OCI-LY7 (cell line): ENCODE results near the gene DIS3L. TPM values are rescaled to one million over a fixed set of nuclear protein-coding genes. Genes with fewer than 3 reads are reported as not detected.

ENCODE experiments used
- BruUV-seq: library from RNA; stranded (reverse); fragments of 400-500 nt; replicated peaks from 2 replicates; lab custom pipeline; 2021; lab: Mats Ljungman, UMichigan
- CTCF ChIA-PET: fragments of 300-600 bp; sonication (Branson Sonifier 250); formaldehyde crosslinking; loops from one replicate; lab custom pipeline; 2022; ENCODE audit warnings: antibody characterized with exemption; ENCODE audit not compliant: unreplicated experiment; lab: Charles Lee
- POLR2A ChIA-PET: fragments of 300-600 bp; sonication (Branson Sonifier 250); formaldehyde crosslinking; loops from one replicate; lab custom pipeline; 2022; ENCODE audit warnings: antibody characterized with exemption; lab: Charles Lee
- DNase-seq: peaks from one replicate; pipeline ENCODE4 v3.0.0-alpha.2; 2015; ENCODE audit warnings: low spot score
- H2AFZ ChIP-seq: fragments of 200-600 bp; sonication (generic), shearing (Covaris generic); 2 replicates; pipeline ENCODE4 v1.6.1; 2014; ENCODE audit warnings: mild to moderate bottlenecking, antibody characterized with exemption, low read length, moderate library complexity
- H3K27ac ChIP-seq: fragments of 200-600 bp; sonication (generic); 2 replicates; pipeline ENCODE4 v1.5.1; 2014; ENCODE audit warnings: mixed run types, low read depth, mild to moderate bottlenecking, moderate library complexity, low read length, inconsistent platforms; ENCODE audit not compliant: poor library complexity, severe bottlenecking
- H3K36me3 ChIP-seq: fragments of 200-600 bp; sonication (generic); 2 replicates; pipeline ENCODE4 v1.6.1; 2014; ENCODE audit warnings: mild to moderate bottlenecking, antibody characterized with exemption, low read length, moderate library complexity, mixed read lengths; ENCODE audit not compliant: insufficient read depth
- H3K4me1 ChIP-seq: fragments of 200-600 bp; sonication (generic); 2 replicates; pipeline ENCODE4 v1.5.1; 2014; ENCODE audit warnings: mild to moderate bottlenecking, low read length; ENCODE audit not compliant: insufficient read depth, poor library complexity, severe bottlenecking
- H3K4me2 ChIP-seq: fragments of 200-600 bp; sonication (generic); 2 replicates; pipeline ENCODE4 v1.6.1; 2014; ENCODE audit warnings: mild to moderate bottlenecking, low read length
- H3K4me3 ChIP-seq: fragments of 200-600 bp; sonication (generic); 2 replicates; pipeline ENCODE4 v1.5.1; 2014; ENCODE audit warnings: mild to moderate bottlenecking, low read depth, low read length; ENCODE audit not compliant: poor library complexity, severe bottlenecking
- H3K79me2 ChIP-seq: fragments of 200-600 bp; sonication (generic); 2 replicates; pipeline ENCODE4 v1.6.1; 2016; ENCODE audit warnings: low read depth, mild to moderate bottlenecking, low read length, moderate library complexity, mixed read lengths; ENCODE audit not compliant: insufficient read depth
- H3K9me2 ChIP-seq: fragments of 200-600 bp; sonication (generic); 2 replicates; pipeline ENCODE4 v1.6.1; 2016; ENCODE audit warnings: mild to moderate bottlenecking, low read length, mixed read lengths; ENCODE audit not compliant: insufficient read depth
- H3K9me3 ChIP-seq: fragments of 200-600 bp; sonication (generic); 2 replicates; pipeline ENCODE4 v1.6.1; 2014; ENCODE audit warnings: mild to moderate bottlenecking, mixed run types, low read length, mixed read lengths
- H4K20me1 ChIP-seq: fragments of 200-600 bp; sonication (generic); 2 replicates; pipeline ENCODE4 v1.6.1; 2014; ENCODE audit warnings: mild to moderate bottlenecking, antibody characterized with exemption, low read length, moderate library complexity, mixed read lengths; ENCODE audit not compliant: insufficient read depth
- CTCF ChIP-seq: fragments of 200-600 bp; sonication (generic); conservative IDR thresholded peaks from 2 replicates; pipeline ENCODE4 v1.5.1; 2014; ENCODE audit warnings: mild to moderate bottlenecking, antibody characterized with exemption, low read length, moderate library complexity, mixed read lengths
- EZH2phosphoT487 ChIP-seq: fragments of 200-600 bp; sonication (generic); IDR thresholded peaks from 2 replicates; pipeline ENCODE4 v1.6.1; 2018; ENCODE audit warnings: low read depth, borderline replicate concordance, mild to moderate bottlenecking, mixed run types, antibody characterized with exemption, low read length, moderate library complexity, mixed read lengths
- intact Hi-C: fragments of 100-400 bp; cut with micrococcal nuclease; formaldehyde crosslinking; loops from one replicate; pipeline ENCODE4 v1.10.0; 2022; ENCODE audit not compliant: unreplicated experiment
- total RNA-seq, 2 experiments: library from RNA; depleted of rRNA in 1 of 2; stranded (reverse); fragments of >200 nt in 1 of 2; shearing (Covaris generic) in 1 of 2; gene quantifications; 2 replicates each; pipeline ENCODE4 v1.2.3, GENCODE V29; 2014 to 2022

DIS3L gene
- total RNA-seq, 2 experiments from 2014 or later = 33.9 to 67.6 TPM

DNA sequence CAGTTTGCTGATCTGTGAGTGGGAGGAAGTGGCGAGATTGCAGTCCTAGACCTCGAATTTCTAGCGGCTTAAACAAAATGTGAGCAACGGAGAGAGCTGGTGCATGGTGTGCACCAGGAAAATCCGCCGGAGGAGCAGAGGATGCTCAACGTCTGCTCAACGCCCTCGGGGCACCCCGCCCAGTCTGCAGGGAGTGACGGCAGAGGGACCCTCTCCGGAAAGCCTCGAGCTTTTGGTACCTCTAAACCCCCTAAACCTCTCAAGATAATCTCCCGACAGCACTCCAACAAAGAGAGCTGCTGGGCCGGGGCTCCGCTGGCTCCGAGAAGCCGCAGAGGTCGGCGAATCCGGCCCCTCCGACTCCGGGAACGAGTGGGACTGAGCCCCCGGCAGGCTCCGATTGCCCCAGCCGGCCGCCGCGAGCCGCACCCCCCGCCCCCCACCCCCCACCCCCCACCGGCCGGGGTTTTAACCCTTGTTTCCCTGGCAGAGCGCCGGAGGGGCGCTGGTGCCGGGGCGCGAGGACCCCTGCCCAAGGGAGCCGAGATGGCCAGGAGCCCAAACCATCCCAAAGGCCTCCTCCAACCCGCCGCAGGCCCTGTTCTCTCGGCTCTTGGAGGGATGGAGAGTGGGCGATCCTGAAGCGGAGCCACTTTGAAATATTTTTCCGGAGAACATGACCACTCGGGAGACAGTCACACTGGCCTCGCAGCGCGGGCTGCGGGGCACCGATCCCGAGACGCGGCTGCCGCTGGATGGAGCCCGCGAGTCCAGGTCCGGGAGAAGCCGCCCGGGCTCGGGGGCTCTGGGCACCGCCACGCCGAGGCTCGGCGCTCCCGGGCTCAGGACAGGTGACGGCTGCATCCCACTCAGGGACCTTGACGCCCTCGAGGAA is 41.3 kb upstream of the DIS3L start:
- POLR2A ChIA-PET = interaction anchor here (0.6 kb wide), 1 partner anchor 31 kb away, joined by 3 read pairs; no protein-coding TSS in a partner anchor
- CTCF ChIA-PET = no interaction called here
- peak overlapping the region; percentile 57 for H3K4me3 ChIP-seq
- H3K9me2 ChIP-seq = no peaks in the 10 kb centered on the region
- H2AFZ ChIP-seq = peak overlapping the region; percentile 51; the same call in 1 of the 2 replicates
- H3K4me1 ChIP-seq = peaks cover 10% of the 10 kb centered on the region
- H3K27ac ChIP-seq = no peak overlapping the region
- H3K9me3 ChIP-seq = no peaks in the 10 kb centered on the region
- H3K79me2 ChIP-seq = no peaks in the 10 kb centered on the region
- DNase-seq = peak; percentile 53
- H4K20me1 ChIP-seq = no peaks in the 10 kb centered on the region
- peak overlapping the region; percentile 82 for H3K4me2 ChIP-seq
- H3K36me3 ChIP-seq = no peaks in the 10 kb centered on the region
- TF ChIP-seq CTCF (peak; percentile 80), EZH2phosphoT487 (no peak)
- BruUV-seq = no TSS peak
- intact Hi-C loops = no loop called here

GRCh38 chr15:66252685-66253417 is 40.5 kb upstream of the DIS3L start:
- TF ChIP-seq CTCF = peak; percentile 46; the same call in 1 of the 2 replicates
- peak; percentile 84 for TF ChIP-seq EZH2phosphoT487
- no peaks in the 10 kb centered on the region for H4K20me1 ChIP-seq
- no peak overlapping the region for H3K27ac ChIP-seq
- DNase-seq = peak; percentile 23
- no peaks in the 10 kb centered on the region for H3K9me2 ChIP-seq
- H2AFZ ChIP-seq = peak overlapping the region; percentile 51; the same call in 1 of the 2 replicates
- no peaks in the 10 kb centered on the region for H3K36me3 ChIP-seq
- peaks cover 10% of the 10 kb centered on the region for H3K4me1 ChIP-seq
- H3K79me2 ChIP-seq = no peaks in the 10 kb centered on the region
- intact Hi-C loops = no loop called here
- H3K4me3 ChIP-seq = peak overlapping the region; percentile 57
- POLR2A ChIA-PET = no interaction called here
- CTCF ChIA-PET = no interaction called here
- H3K4me2 ChIP-seq = peak overlapping the region; percentile 82
- no peaks in the 10 kb centered on the region for H3K9me3 ChIP-seq
- no TSS peak for BruUV-seq
